Testis (tissue), 2 donors: Measurements from ENCODE around the gene ALG3.

Experiments used
- CTCF ChIP-seq, 3 experiments: fragments of 450-650 bp in 2 of 3; fragments of 200-600 bp in 1 of 3; sonication (generic) in 1 of 3; IDR thresholded peaks; one replicate each; pipeline ENCODE4 v1.5.1; 2016 to 2019; ENCODE audit warnings: antibody characterized with exemption in 3 of 3, mild to moderate bottlenecking in 2 of 3, moderate library complexity in 1 of 3
- POLR2A ChIP-seq: fragments of 450-650 bp; IDR thresholded peaks from one replicate; pipeline ENCODE4 v1.6.1; 2017; ENCODE audit warnings: antibody characterized with exemption, mild to moderate bottlenecking, moderate library complexity

DNA sequence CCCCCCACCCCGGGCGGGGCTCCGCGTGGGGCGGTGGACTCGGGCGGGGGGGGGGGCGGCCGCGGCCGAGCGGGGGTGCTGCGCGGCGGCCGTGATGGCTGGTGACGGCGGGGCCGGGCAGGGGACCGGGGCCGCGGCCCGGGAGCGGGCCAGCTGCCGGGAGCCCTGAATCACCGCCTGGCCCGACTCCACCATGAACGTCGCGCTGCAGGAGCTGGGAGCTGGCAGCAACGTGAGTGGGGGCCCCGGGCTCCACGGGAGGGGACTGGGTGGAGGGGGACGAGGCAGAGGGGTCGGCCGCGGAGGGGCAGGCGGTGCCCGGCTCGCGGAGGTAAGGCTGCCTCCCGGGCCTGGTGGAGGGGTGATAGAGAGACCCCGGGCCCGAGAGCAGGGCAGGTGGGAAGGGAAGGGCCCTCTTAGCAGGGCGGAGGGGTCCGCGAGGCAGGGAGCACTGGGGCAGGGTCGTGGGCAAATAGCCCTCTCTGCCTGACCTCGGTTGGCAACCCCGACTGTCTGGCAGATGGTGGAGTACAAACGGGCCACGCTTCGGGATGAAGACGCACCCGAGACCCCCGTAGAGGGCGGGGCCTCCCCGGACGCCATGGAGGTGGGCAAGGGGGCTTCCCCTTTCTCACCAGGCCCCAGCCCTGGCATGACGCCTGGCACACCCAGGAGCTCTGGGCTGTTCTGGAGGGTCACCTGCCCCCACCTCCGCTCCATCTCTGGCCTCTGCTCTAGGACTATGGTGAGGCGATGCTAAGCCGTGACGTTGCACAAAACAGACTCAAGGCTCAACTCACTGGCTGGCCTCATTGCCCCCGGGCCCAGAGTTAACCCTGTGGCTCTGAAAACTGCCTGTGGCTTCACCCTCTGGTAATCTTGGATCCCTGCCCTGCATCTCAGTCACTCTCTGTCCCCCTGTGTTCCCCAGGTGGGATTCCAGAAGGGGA, 27.5 kb upstream of the ALG3 start, which contains the start of gene ECE2:
- TF ChIP-seq CTCF (IDR thresholded peaks at IDR 0.05) (no peak), POLR2A (no peak)
